T follicular helper cell (primary cell): Measurements from ENCODE around the gene ATG2B.
"Not testable (repeated sequence)": the region's sequence is repeated elsewhere in the genome, so short reads cannot be mapped to it uniquely, and the experiment has no call there.

Experiments used
- DNase-seq: peaks from one replicate; pipeline ENCODE4 v3.0.0-alpha.2; 2020; ENCODE audit warnings: low read depth

ATG2B gene

GRCh38 chr14:96373538-96373937 is 10.4 kb upstream of the ATG2B start:
- DNase-seq, result no peak

DNA sequence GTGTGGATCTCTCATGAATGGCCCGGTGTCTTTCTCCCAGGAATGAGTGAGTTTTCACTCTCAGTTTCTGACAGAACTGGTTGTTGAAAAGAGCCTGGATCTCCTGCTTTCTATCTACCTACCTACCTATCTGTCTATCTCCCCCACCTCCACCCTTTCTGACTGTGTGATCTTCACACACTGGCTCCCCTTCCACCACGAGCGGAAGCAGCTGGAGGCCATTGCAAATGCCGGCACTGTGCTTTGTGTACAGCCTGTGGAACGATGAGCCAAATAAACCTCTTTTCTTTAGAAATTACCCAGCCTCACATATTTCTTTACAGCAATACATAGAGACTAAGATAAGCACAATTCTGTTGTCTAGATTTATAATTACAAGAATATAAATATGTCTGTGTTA is 7.4 kb upstream of the ATG2B start:
- DNase-seq, result no peak

GRCh38 chr14:96368534-96368933 is 5.4 kb upstream of the ATG2B start:
- no peak for DNase-seq

DNA sequence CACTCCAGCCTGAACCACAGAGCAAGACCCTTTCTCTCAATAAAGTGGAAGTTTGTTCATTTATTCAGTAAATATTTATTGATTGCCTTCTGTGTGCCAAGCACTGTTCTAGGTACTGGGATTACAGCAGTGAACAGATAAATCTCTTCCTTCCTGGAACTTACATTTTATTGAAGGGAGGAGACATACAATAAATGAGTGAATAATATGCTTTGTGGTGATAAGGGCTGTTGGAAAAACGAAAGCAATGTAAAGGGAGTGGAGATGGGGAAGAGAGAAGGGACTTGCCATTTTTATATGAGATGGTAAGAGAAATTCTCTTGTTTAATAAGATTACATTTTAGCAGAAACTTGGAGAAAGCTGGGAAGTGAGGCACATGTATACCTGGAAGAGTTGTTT is 1.8 kb upstream of the ATG2B start:
- no peak for DNase-seq

- DNase-seq, result peak; percentile 18
These were observed 703 bp upstream of the ATG2B start for GRCh38 chr14:96363751-96364336.

DNA sequence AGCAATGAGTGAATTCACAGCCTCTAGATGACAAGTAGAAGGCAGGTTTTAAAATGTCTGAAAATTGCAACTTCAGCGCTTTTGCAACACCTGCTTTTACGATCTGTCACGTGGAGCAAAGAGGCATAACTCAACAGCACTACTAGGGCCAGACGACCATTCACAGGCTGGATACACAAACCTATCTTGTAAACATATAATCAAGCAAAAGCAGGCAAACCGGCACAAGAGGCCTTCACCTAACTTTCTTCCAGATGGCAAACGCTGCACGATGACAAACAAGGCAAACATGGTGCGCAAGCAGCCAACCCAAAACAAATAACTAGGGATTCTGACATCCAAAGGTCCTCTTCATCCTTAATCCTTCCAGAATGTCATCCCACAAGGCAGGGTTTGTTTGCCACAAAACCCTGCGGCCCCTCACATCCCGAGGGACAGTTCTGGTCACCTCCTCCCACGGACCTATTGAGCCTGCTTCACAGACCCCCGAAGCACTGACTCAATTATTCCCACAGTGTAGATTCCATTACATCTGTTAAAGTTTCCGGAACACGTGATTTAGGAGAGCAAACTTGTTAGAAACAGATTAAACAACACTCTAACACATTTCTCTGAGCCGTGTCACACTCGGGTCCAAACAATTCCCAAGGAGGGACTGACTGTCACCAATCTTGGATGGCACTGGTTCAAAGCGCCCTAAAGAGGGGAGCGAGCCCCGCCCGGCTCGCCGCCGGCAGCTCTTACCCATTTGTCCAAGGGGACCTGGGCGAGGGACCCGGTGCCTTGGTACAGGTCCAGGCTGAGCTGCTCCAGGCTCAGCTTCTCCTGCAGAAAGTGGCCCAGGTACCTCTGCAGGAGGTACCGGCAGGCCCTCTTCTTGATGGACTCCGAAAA is 823 bp downstream of the ATG2B start:
- DNase-seq, result peak; percentile 51

DNA sequence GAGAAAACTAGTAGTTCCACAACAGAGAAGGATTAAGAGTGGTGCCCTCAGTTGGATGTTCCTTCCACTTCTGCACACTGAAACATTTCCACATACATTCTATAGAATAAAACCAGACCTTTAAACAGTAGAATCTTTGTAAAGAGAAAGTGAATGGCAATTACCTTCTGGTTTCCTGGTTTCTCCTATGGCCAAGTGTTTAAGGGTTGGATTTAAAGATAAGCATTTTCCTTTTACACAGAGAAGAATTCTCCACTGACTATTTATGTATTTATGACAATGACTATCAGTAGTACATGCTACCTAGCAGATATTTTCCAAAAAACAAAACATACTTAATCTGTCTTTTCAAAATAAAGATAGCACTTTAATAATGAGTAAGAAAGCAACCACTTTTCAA is 3.2 kb downstream of the ATG2B start:
- DNase-seq, result no peak

DNA sequence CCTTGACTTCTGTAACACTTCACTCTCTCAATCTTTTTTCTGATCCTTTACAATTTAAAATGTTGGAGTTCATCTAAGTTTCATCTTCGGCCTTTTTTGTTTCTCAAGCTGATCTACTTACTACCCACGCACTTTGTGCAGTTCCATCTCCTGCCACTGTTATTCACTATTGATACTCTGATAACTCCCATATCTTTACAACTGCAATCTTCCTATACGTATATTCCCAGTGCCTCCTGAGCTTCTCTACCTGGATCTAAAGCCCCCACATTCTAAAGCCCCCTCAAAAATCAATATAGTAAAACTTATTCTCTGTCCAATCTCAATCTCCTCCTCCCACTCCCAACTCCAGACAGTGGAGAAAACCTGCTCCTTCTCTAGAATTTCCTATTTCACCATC is 5.9 kb downstream of the ATG2B start:
- DNase-seq, result no peak

- no peak for DNase-seq
These were observed 8.9 kb downstream of the ATG2B start for GRCh38 chr14:96354246-96354645.

- DNase-seq, result no peak
These were observed 10.4 kb downstream of the ATG2B start for GRCh38 chr14:96352708-96353107.

DNA sequence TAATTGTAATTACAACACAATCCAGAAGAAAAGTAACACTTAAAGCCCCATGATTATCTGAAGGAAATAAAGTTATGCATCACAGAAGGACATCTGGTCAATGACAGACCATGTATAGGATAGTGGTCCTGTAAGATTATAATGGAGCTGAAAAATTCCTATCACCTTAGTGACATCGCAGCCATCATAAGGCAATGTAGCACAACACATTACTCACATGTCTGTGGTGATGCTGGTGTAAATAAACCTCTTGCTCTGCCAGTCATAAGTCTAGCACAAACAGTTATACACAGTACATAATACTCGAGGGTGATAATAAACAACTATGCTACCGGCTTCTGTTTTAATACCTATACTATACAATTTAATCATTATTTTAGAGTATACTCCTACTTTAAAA is 11.2 kb downstream of the ATG2B start:
- no peak for DNase-seq

GRCh38 chr14:96349286-96350075 is 13.7 kb downstream of the ATG2B start:
- no peak for DNase-seq

- DNase-seq, result not testable (repeated sequence)
These were observed 15.2 kb downstream of the ATG2B start for GRCh38 chr14:96347957-96348356.

DNA sequence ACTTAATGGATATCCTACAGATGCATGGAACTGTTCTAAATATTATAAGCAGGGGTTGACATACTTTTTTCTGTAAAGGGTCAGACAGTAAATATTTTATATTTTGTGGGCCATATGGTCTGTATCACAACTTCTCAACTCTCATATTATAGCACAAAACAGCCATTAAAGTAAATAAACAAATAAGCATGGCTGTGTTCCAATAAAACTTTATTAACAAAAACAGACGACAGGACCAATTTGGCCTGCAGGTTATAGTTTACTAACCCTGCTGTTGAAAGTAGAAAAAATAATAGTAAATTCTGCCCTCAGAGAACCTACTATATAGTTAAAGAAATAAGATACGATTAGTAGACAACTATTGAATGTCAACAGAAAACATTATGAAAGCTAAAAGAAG is 17.5 kb downstream of the ATG2B start:
- no peak for DNase-seq

DNA sequence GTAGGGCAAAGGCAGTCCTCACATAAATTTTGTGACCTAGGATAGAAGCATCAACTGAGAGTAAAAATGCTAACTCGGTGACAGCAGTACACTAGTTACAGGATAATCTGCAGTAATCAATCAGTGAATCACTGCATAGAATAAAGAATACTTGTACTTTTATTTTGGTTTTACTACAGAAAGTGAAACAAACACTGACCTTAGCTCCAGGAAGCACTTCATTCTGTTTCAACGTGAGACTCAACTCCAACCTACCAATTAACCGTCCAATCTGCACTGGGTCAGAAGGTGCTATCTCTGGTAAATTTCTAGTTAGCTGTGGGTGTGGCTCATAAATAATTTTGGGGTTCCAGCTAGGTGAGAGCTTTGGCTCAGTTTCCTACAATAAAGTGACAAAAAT is 21.8 kb downstream of the ATG2B start:
- DNase-seq, result no peak

DNA sequence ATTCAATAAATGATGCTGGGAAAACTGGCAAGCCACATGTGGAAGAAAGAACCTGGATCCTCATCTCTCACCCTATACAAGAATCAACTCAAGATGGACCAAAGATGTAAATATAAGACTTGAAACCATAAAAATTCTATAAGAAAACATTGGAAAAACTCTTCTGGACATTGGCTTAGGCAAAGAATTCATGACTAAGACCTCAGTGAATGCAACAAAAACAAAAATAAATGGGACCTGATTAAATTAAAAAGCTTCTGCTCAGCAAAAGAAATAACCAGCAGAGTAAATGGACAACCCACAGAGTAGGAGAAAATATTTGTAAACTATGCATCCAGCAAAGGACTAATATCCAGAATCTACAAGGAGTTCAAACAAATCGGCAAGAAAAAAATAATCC is 24.6 kb downstream of the ATG2B start:
- no peak for DNase-seq

DNA sequence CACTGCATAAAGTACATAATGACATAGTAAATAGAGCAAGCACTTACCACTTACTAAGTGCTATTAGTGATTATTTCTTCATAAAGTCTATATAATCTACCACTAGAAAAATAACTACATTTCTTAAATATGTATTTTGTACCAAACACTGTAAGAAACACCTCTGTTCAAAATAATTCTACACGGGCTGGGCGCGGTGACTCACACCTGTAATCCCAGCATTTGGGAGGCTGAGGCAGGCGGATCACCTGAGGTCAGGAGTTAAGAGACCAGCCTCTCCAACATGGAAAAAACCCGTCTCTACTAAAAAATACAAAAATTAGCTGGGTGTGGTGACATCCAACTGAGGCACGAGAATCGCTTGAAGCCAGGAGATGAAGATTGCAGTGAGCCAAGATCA is 38.9 kb downstream of the ATG2B start:
- DNase-seq, result no peak

DNA sequence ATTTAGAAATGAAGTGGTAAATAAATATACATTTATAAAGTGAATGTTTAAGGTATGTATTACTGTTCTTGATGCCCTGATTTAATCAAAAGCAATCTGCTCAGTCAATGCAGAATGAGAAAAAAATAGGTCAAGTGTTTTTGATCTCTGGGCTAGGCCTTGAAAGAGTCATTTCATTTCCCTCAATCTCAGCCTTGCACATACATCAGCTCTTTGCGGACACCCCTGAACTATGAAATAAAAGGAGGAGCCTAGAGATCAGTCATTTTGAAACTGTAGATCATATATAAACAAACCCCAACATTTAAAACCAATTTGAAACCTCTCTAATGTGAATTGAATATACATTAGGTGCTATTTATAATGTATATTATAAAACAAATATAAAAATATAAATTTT is 42.5 kb downstream of the ATG2B start:
- no peak for DNase-seq

DNA sequence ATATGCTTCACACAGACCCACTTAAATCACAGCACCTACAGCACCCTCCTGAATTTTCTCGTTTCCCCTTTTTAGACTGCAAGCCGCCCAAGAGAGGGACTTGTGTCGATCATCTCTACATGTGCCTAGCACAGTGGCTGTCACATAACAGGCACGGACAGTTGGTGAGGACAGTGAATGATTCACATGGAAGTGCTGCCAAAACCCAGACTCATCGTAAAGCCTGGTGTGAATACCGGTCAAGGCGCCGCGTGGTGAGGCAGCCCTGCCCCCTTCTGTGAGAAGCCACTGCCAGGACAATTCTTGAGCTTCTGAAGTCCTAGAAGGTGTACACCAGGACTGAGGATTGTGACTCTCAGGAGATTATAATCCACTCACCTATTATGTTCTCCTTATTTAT is 44.3 kb downstream of the ATG2B start:
- no peak for DNase-seq

DNA sequence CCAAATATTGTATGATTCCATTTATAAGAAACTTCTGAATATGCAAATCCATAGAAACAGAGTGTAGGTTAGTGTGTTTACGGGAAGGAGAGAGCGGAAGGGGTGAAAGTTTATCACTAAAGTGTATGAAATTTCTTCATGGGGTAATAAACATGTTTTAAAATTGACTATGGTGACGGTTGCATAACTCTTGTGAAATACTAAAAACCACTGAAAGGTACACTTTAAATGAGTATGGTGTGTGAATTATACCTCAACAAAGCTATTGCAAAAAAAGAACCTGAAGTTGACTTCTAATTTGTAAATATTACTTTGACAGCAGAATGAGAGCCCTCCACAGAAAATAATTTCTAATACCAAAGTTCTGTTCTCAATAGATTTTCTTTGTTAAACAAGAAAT is 47.1 kb downstream of the ATG2B start:
- DNase-seq, result no peak

- no peak for DNase-seq
These were observed 52.2 kb downstream of the ATG2B start for GRCh38 chr14:96310906-96311305.

- no peak for DNase-seq
These were observed 53.2 kb downstream of the ATG2B start for GRCh38 chr14:96309896-96310330.
